WERI-Rb-1 (cell line): Measurements from ENCODE around the gene BACH1.
A peak's percentile ranks its signal among the peaks of the same experiment; 100 is the strongest.

Experiments used
- DNase-seq: peaks from one replicate; pipeline ENCODE4 v3.0.0-alpha.2; 2020
- H3K27ac ChIP-seq: fragments of 250-450 bp; sonication (Bioruptor Pico); 2 replicates; pipeline ENCODE4 v1.5.1; 2020; ENCODE audit warnings: mild to moderate bottlenecking, moderate library complexity
- H3K27me3 ChIP-seq: fragments of 250-450 bp; sonication (Bioruptor Pico); 2 replicates; pipeline ENCODE4 v1.5.1; 2021; ENCODE audit warnings: mild to moderate bottlenecking, low read depth, moderate library complexity; ENCODE audit not compliant: insufficient read depth, severe bottlenecking
- H3K36me3 ChIP-seq: fragments of 250-450 bp; sonication (Bioruptor Pico); 2 replicates; pipeline ENCODE4 v1.5.1; 2020; ENCODE audit warnings: mild to moderate bottlenecking, moderate library complexity
- H3K4me3 ChIP-seq: 2 replicates; pipeline ENCODE4 v1.5.1; 2011; ENCODE audit warnings: low read depth, mild to moderate bottlenecking, control low read depth, low read length
- H3K9me3 ChIP-seq: fragments of 250-450 bp; sonication (Bioruptor Pico); 2 replicates; pipeline ENCODE4 v1.5.1; 2021; ENCODE audit warnings: mild to moderate bottlenecking, moderate library complexity; ENCODE audit not compliant: severe bottlenecking
- CTCF ChIP-seq: IDR thresholded peaks from 2 replicates; pipeline ENCODE4 v1.5.1; 2011; ENCODE audit warnings: low read depth, mild to moderate bottlenecking, control low read depth, inconsistent platforms, low read length

The BACH1 gene

GRCh38 chr21:29365661-29366265 lies 67.0 kb downstream of the BACH1 start:
- H3K36me3 ChIP-seq = peaks cover 47% of the 10 kb centered on the region
- H3K9me3 ChIP-seq = peaks cover 15% of the 10 kb centered on the region
- peak overlapping the region; percentile 8; the same call in 1 of the 2 replicates for H3K27ac ChIP-seq
- DNase-seq = no peak
- H3K4me3 ChIP-seq = no peak overlapping the region
- no peaks in the 10 kb centered on the region for H3K27me3 ChIP-seq
- TF ChIP-seq CTCF = no peak

DNA sequence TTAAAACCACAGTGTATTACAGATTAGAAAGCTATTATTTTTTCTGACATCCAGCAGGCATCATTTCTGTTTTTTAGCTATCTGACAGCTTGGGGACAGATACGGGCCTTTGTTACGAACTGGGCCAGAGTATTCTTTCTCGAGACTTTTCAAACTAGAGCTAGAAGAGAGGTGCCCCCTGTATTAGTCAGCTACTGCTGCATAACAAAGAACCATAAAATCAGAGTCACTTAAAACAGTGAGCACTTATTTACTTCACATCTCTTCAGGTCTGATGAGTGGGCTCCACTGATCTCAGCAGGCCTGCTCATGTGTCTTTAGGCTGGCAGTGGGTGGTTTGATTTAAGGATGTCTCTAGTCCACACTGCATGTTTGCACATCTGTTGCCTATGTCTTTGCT lies 67.8 kb downstream of the BACH1 start:
- no peak for TF ChIP-seq CTCF
- H3K36me3 ChIP-seq = peaks cover 45% of the 10 kb centered on the region
- no peak overlapping the region for H3K4me3 ChIP-seq
- H3K27me3 ChIP-seq = no peaks in the 10 kb centered on the region
- peaks cover 15% of the 10 kb centered on the region for H3K9me3 ChIP-seq
- no peak for DNase-seq
- no peak overlapping the region for H3K27ac ChIP-seq

- Histone ChIP-seq H3K36me3 (peaks cover 45% of the 10 kb centered on the region), H3K4me3 (no peak overlapping the region), H3K27ac (no peak overlapping the region), H3K27me3 (no peaks in the 10 kb centered on the region), H3K9me3 (peaks cover 15% of the 10 kb centered on the region)
- TF ChIP-seq CTCF = no peak
- DNase-seq = no peak
These were observed 68.6 kb downstream of the BACH1 start for GRCh38 chr21:29367335-29367734.

DNA sequence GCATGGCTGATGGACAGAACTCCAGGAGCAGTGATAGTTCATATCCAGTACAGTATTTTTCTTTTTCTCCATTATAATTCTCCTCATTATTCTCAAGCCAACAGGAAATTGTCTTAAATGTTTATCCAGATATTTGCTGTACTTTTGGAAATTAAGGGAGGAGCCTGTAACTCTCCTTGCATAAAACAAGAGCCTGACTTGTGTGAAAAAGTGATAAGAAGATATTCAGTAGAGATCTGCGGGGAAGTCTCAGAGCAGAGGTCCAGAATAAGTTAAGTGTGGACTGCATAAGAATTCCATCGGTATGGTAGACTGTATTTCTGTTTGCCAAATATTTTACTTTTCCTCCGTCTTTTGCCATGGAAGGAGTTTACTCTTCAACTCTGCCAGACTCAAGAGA lies 70.2 kb downstream of the BACH1 start:
- no peaks in the 10 kb centered on the region for H3K27me3 ChIP-seq
- DNase-seq = no peak
- H3K27ac ChIP-seq = peak overlapping the region; percentile 63; the same call in 1 of the 2 replicates
- H3K36me3 ChIP-seq = peaks cover 43% of the 10 kb centered on the region
- no peak for TF ChIP-seq CTCF
- peaks cover 11% of the 10 kb centered on the region for H3K9me3 ChIP-seq
- H3K4me3 ChIP-seq = no peak overlapping the region

GRCh38 chr21:29371464-29371863 lies 72.7 kb downstream of the BACH1 start:
- TF ChIP-seq CTCF = no peak
- H3K27ac ChIP-seq = no peak overlapping the region
- DNase-seq = no peak
- no peaks in the 10 kb centered on the region for H3K27me3 ChIP-seq
- peaks cover 7% of the 10 kb centered on the region for H3K9me3 ChIP-seq
- no peak overlapping the region for H3K4me3 ChIP-seq
- H3K36me3 ChIP-seq = peaks cover 40% of the 10 kb centered on the region

DNA sequence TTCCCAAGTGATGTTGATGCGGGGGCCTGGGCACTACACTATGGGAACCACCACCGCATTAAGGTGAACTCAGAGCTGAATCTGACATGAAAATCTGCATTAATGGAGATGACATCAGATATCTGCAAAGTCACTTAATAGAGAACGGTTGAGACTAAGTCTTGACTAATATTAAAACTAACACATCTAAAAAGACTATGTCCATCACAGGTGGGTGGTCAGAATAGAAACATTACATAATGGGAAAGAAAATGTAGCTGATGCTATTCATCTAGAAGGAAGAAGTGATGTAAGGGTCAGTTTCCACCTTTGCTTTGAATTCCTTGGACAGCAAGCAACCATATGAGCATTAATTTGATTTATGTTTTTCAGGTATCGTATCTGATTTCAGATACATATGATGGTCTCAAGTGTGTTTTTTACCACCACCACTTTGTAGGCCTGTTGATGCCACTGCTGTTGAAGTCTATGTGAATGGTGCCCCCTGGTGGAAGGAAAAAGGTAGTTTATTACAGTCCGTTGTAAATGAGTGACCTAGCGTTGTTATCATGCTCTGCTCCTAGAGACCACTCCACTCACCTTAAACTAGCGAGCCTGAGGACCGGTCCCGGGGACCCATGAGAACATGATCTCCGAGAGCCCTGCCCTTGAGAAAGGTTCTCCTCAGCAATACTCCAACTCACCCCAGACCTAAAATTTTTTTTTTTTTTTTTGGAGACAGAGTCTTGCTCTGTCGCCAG lies 73.5 kb downstream of the BACH1 start:
- TF ChIP-seq CTCF = peak; percentile 68
- H3K27ac ChIP-seq = no peak overlapping the region
- peaks cover 35% of the 10 kb centered on the region for H3K36me3 ChIP-seq
- peaks cover 4% of the 10 kb centered on the region for H3K9me3 ChIP-seq
- H3K27me3 ChIP-seq = no peaks in the 10 kb centered on the region
- peak; percentile 72 for DNase-seq
- no peak overlapping the region for H3K4me3 ChIP-seq
